Amniotic epithelial cell (primary cell): ENCODE measurements around the gene TMEM234.
A peak's percentile ranks its signal among the peaks of the same experiment; 100 is the strongest.

Experiments
- DNase-seq: peaks from one replicate; pipeline ENCODE4 v3.0.0-alpha.2; 2010; ENCODE audit warnings: low read depth

Gene TMEM234

GRCh38 chr1:32239790-32240139 lies 17.6 kb upstream of the TMEM234 start:
- no peak for DNase-seq

DNA sequence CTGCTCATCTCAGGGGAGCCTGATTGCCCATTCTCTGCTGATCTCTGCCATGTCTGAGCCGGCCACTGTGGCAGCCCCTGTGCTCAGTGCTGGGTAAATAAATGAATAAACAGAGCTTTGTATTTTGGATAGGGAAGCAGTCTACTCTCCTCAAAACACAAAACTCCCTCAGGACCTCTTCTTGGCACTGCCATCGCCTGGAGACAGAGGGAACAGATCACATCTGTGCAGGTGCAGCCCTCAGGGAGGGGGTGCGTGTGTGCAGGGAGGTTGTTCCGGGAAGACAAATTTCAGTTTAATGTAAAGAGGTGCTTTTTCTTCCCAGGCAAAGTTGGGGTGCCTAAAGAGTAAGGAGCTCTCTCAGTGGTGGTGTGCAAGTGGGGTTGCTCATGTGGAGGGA lies 17.2 kb upstream of the TMEM234 start:
- no peak for DNase-seq

GRCh38 chr1:32234792-32235191 lies 12.6 kb upstream of the TMEM234 start:
- no peak for DNase-seq

DNA sequence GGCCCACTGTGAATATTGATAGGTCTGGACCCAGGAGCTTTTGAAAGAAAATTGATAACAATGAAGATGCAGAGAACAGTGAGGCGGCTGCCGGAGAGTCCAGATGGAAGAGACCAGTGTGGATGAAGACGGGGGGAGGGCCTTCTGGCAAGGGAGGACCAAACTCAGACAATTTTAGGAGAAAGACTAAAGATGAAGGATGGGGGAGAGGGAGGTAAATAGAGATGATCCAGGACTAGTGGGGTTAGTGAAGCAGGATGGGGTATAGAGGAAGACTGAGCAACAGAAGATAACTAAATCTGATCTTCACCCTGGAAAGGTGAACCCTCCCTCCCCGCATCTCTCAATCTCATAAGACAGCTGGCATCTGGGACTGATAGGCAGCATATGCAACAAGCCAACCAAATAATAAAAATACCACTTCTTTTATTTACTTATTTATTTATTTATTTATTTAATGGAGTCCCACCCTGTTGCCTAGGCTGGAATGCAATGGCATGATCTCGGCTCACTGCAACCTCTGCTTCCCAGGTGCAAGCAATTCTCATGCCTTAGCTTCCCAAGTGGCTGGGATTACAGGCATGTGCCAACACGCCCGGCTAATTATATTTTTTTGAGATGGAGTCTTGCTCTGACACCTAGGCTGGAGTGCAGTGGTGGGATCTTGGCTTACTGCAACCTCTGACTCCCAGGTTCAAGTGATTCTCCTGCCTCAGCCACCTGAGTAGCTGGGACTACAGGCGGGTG lies 10.6 kb upstream of the TMEM234 start:
- no peak for DNase-seq

DNA sequence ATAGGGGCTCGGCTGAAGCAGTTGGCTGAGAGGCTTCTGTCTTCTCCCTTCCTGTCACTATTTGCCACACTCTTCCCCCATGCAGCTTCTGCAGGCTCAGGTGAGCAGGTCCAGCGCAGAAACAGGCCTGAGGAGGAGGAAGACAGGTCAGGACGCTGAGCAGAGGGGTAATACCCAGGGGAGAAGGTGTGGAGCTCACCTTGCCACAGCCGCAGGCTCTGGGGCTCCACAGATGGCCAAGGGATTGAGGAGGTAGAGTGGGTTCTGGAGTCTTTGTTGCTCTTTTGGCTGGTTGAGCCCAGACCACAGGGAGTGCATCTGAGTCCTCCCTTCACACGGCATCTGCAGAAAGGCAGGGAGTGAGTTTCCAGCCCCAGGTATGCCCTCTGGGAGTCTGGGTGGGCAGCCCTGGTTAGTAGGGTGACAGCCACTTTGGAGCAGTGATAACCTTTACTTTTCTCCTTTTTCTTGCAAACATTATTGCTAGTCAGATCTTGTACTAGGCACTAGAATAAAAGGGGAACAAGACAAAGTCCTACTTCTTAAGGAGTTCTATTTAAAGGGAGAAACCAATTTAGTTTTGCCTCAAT lies 9.8 kb upstream of the TMEM234 start:
- DNase-seq, result no peak

DNA sequence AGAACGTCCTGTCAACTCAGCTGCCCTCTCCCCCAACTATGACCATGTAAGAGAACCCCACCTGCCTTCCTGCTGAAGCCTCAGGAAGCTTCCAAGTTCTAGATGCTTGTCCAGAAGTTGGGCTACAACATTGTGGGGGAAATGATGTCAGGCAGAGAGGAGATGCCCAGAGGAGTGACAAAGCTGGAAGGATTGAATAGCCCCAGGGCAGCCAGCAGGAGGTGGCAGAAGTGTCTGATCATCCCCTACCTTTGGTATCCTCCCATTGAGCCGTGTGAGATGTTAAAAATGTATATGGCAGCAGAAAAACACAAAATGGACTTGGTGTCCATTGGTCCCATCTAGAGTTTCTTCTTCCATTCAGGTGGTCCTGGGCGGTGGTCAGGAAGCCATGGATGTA lies 6.6 kb upstream of the TMEM234 start:
- DNase-seq, result no peak

GRCh38 chr1:32224285-32224684 lies 2.1 kb upstream of the TMEM234 start:
- DNase-seq, result no peak

- DNase-seq, result no peak
These were observed 1.5 kb upstream of the TMEM234 start for GRCh38 chr1:32223683-32224082.

- no peak for DNase-seq
These were observed 573 bp downstream of the TMEM234 start for GRCh38 chr1:32221581-32221979.

DNA sequence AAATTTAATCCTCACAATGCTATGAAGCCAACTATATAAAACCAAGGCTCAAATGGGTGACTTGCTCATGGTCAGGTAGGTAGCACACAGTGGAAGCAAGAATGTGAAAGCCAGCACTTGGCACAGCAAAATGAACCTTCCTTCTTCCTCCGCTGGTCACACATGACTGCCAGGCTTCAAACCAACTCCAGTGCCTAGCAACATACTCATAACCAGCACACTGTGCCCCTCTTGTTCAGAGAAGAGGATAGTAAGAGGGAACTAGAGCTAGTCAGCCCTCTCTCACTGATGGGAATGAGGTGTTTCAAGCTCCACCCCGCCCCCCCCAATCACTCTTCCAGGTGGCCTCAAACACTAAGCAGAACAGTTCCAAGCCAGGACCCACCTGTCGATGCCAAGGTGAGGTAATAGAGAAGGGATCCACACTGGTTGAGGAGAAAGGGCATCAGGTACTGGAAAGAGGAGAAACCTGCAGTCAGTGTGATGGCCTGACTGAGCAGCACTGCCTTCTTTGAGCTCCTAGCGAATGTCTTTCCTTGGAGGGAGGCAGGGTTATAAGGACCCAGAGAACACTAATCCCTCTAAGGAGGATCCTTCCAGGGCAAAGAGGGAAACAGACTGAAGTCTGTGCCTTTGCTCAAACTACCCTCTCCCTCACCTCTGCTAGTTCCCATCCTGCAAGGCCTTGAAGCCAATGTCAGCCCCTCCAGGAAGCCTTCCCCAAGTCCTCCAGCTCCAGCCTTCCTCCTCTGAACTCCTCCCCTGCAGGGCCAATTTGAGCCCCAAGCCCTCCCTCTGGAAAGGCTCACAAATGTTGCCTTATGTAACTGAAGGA lies 1.2 kb downstream of the TMEM234 start:
- no peak for DNase-seq

GRCh38 chr1:32219022-32219421 lies 3.1 kb downstream of the TMEM234 start:
- DNase-seq, result peak; percentile 36

GRCh38 chr1:32216566-32216965 lies 5.6 kb downstream of the TMEM234 start:
- no peak for DNase-seq

DNA sequence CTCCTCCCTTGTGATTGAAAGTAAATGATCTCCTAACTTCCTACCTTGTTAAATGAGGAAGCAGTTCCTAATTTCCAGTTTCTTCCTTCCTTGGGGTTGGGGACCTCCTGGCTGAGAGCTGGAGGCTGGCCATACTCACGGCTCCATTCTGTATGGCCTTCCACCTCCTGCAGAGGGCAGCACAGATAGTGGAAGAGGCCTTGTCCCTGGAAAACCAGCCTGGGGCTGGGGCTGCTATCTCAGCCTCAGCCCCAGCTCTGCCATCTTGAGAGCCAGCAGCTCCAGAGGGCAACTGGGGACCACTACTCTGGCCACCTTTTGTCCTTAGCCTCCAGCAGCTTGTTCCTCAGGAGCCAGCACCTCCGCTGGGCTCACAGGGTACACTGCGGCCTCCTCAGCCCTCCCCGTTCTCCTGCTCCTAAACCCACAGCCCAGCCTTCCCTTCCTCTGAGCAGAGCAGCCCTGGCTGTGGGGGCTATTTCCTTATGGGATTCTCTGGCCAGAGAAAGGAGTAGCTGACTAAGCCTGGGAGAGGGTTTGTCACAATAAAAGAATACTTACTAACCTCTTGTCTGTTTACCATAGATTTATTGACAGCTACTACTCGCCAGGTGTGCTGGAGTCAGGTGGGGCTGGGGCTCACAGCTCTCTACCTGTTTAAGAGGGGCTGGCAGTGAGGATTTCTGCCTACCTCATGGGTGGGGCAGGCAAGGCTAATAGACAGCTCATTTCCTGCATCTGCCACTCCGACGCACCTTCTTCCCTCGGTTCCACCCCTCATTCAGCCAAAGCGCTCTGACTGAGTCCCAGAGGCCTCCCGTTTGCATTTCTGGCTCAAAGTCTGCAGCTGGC lies 6.3 kb downstream of the TMEM234 start:
- peak; percentile 53 for DNase-seq

GRCh38 chr1:32208891-32209328 lies 13.2 kb downstream of the TMEM234 start, which contains the start of gene DCDC2B:
TSS of gene DCDC2B (plus strand) at chr1:32209089. CDS start at chr1:32209094, 5 bp downstream.
- DNase-seq, result peak; percentile 61

GRCh38 chr1:32208469-32208868 lies 13.7 kb downstream of the TMEM234 start:
- DNase-seq, result no peak

GRCh38 chr1:32205401-32206370 lies 16.5 kb downstream of the TMEM234 start, which contains the start of gene IQCC:
TSS of gene IQCC (plus strand) at chr1:32205671. CDS start at chr1:32205682, 11 bp downstream.
- peak; percentile 67 for DNase-seq

DNA sequence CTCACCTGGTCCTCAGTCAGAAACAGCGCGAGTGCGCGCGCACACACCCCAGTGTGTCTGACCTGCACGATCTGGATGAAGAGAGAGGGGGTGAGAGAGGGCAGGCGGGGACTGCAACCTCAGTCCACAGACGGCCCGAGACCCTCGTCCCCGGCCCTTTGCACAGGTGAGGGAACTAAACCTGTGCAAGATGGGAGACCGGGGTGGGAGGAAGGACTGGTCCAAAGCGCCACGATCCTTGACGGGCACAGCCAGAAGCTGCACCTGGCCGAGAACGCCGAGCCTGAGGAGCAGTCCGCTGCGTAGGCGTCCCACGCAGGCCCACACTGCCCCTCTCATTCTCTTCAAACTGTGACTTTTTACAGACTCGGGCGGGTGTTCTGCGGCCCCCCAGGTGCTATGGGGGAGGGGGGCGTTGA lies 17.2 kb downstream of the TMEM234 start:
- DNase-seq, result no peak

DNA sequence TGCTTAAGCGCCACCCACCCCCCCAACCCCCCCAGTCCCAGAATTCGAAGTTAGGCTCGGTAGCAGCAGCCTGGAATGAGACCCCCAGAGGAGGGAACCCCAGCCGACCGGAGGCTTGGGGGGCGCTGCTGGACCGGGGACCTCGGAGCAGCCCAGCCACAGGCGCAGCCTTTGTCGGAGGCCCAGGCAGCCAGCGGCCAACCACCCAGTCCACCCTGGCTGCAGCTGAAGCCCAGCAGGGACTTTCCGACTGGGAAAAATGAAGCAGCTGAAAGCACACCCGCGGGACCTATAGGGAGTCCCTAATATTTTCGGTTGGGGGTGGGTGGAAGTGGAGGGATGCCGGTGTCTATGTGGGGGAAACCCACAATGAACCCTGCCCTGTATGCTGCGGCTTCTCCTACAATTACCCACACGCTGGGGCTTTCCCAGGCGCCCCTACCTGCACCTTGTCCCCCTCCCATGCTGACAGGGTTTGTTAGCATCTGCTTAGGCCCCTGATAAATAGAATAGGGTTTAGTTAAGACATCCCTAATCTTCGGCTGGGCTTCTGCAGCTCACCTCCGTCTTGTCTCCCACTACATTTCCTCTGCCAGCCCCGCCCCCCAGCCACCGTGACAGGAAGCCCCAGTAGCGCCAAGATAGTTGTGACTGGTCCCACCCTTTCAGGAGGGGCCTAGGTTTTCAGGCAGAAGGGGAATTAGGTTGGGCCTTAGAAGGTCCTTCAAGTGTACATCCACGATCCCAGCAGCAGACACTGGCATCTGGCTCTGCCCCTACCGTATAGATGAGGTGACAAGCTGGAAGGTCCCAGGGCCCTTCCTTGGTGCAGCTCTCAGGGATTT lies 20.9 kb downstream of the TMEM234 start:
- DNase-seq, result no peak

- DNase-seq, result peak; percentile 73
These were observed 21.7 kb downstream of the TMEM234 start, which contains the start of gene CCDC28B for GRCh38 chr1:32200226-32201010. TSS of gene CCDC28B (plus strand) at chr1:32200595. CDS start at chr1:32201936, 1,341 bp downstream.
